ENCODE results near the gene PTPRO. TPM values are rescaled to one million over a fixed set of nuclear protein-coding genes. Genes with fewer than 3 reads are reported as not detected.

PTPRO gene
- total RNA-seq, 2 donors from 2014 or later, result 0.37 to 2.3 TPM

- no peaks in the 10 kb centered on the region for H3K9me3 Mint-ChIP-seq
- no peaks in the 10 kb centered on the region for H3K36me3 Mint-ChIP-seq (ENCODE audit: low read depth)
- H3K27ac Mint-ChIP-seq, result no peak overlapping the region
- no peaks in the 10 kb centered on the region for H3K4me1 Mint-ChIP-seq
- peaks cover 8% of the 10 kb centered on the region for H3K27me3 Mint-ChIP-seq
- no peak overlapping the region for H3K4me3 Mint-ChIP-seq
- no peak for ATAC-seq (replicated peaks)
Observed at GRCh38 chr12:15393037-15393436, 70.7 kb downstream of the PTPRO start.

- no peaks in the 10 kb centered on the region for H3K9me3 Mint-ChIP-seq
- no peak overlapping the region for H3K4me3 Mint-ChIP-seq
- H3K27me3 Mint-ChIP-seq, result peaks cover 8% of the 10 kb centered on the region
- no peak overlapping the region for H3K27ac Mint-ChIP-seq
- no peaks in the 10 kb centered on the region for H3K36me3 Mint-ChIP-seq (ENCODE audit: low read depth)
- ATAC-seq (replicated peaks), result peak; percentile 43
- H3K4me1 Mint-ChIP-seq, result no peaks in the 10 kb centered on the region
Observed at GRCh38 chr12:15393995-15394394, 71.7 kb downstream of the PTPRO start.

GRCh38 chr12:15404485-15404884 is 82.2 kb downstream of the PTPRO start:
- ATAC-seq (replicated peaks), result peak; percentile 32
- Mint-ChIP-seq H3K4me3 (no peak overlapping the region), H3K4me1 (no peaks in the 10 kb centered on the region), H3K9me3 (no peaks in the 10 kb centered on the region), H3K36me3 (ENCODE audit: low read depth) (no peaks in the 10 kb centered on the region), H3K27me3 (peaks cover 6% of the 10 kb centered on the region), H3K27ac (no peak overlapping the region)

- no peak overlapping the region for H3K4me3 Mint-ChIP-seq
- H3K27ac Mint-ChIP-seq, result no peak overlapping the region
- no peaks in the 10 kb centered on the region for H3K36me3 Mint-ChIP-seq (ENCODE audit: low read depth)
- peaks cover 3% of the 10 kb centered on the region for H3K27me3 Mint-ChIP-seq
- no peak for ATAC-seq (replicated peaks)
- no peaks in the 10 kb centered on the region for H3K4me1 Mint-ChIP-seq
- no peaks in the 10 kb centered on the region for H3K9me3 Mint-ChIP-seq
Observed at GRCh38 chr12:15405606-15406005, 83.3 kb downstream of the PTPRO start.

GRCh38 chr12:15407025-15407424 is 84.7 kb downstream of the PTPRO start:
- Mint-ChIP-seq H3K9me3 (no peaks in the 10 kb centered on the region), H3K27ac (no peak overlapping the region), H3K4me3 (no peak overlapping the region), H3K36me3 (ENCODE audit: low read depth) (no peaks in the 10 kb centered on the region), H3K27me3 (peaks cover 3% of the 10 kb centered on the region), H3K4me1 (no peaks in the 10 kb centered on the region)
- ATAC-seq (replicated peaks), result no peak

- Mint-ChIP-seq H3K36me3 (ENCODE audit: low read depth) (no peaks in the 10 kb centered on the region), H3K4me1 (no peaks in the 10 kb centered on the region), H3K9me3 (no peaks in the 10 kb centered on the region), H3K4me3 (no peak overlapping the region), H3K27me3 (peaks cover 9% of the 10 kb centered on the region), H3K27ac (no peak overlapping the region)
- ATAC-seq (replicated peaks), result no peak
Observed at GRCh38 chr12:15411842-15412241, 89.5 kb downstream of the PTPRO start.

GRCh38 chr12:15417691-15418090 is 95.4 kb downstream of the PTPRO start:
- Mint-ChIP-seq H3K36me3 (ENCODE audit: low read depth) (no peaks in the 10 kb centered on the region), H3K27me3 (peaks cover 19% of the 10 kb centered on the region), H3K9me3 (no peaks in the 10 kb centered on the region), H3K4me1 (no peaks in the 10 kb centered on the region), H3K27ac (no peak overlapping the region), H3K4me3 (no peak overlapping the region)
- ATAC-seq (replicated peaks), result no peak

GRCh38 chr12:15423629-15424028 is 101.3 kb downstream of the PTPRO start:
- Mint-ChIP-seq H3K4me1 (no peaks in the 10 kb centered on the region), H3K27me3 (peaks cover 6% of the 10 kb centered on the region), H3K9me3 (no peaks in the 10 kb centered on the region), H3K27ac (no peak overlapping the region), H3K4me3 (no peak overlapping the region), H3K36me3 (ENCODE audit: low read depth) (no peaks in the 10 kb centered on the region)
- ATAC-seq (replicated peaks), result no peak

GRCh38 chr12:15427913-15428312 is 105.6 kb downstream of the PTPRO start:
- Mint-ChIP-seq H3K9me3 (no peaks in the 10 kb centered on the region), H3K27me3 (peaks cover 18% of the 10 kb centered on the region), H3K36me3 (ENCODE audit: low read depth) (no peaks in the 10 kb centered on the region), H3K4me3 (no peak overlapping the region), H3K27ac (no peak overlapping the region), H3K4me1 (no peaks in the 10 kb centered on the region)
- ATAC-seq (replicated peaks), result no peak

GRCh38 chr12:15428632-15429031 is 106.3 kb downstream of the PTPRO start:
- H3K4me3 Mint-ChIP-seq, result no peak overlapping the region
- H3K4me1 Mint-ChIP-seq, result no peaks in the 10 kb centered on the region
- no peak for ATAC-seq (replicated peaks)
- no peaks in the 10 kb centered on the region for H3K36me3 Mint-ChIP-seq (ENCODE audit: low read depth)
- H3K27me3 Mint-ChIP-seq, result peaks cover 18% of the 10 kb centered on the region
- no peak overlapping the region for H3K27ac Mint-ChIP-seq
- H3K9me3 Mint-ChIP-seq, result no peaks in the 10 kb centered on the region

- Mint-ChIP-seq H3K4me3 (no peak overlapping the region), H3K36me3 (ENCODE audit: low read depth) (no peaks in the 10 kb centered on the region), H3K27ac (no peak overlapping the region), H3K9me3 (no peaks in the 10 kb centered on the region), H3K27me3 (peaks cover 18% of the 10 kb centered on the region), H3K4me1 (no peaks in the 10 kb centered on the region)
- no peak for ATAC-seq (replicated peaks)
Observed at GRCh38 chr12:15429262-15429661, 107.0 kb downstream of the PTPRO start.

GRCh38 chr12:15435597-15435996 is 113.3 kb downstream of the PTPRO start:
- peaks cover 4% of the 10 kb centered on the region for H3K27me3 Mint-ChIP-seq
- H3K27ac Mint-ChIP-seq, result no peak overlapping the region
- H3K4me1 Mint-ChIP-seq, result no peaks in the 10 kb centered on the region
- H3K4me3 Mint-ChIP-seq, result no peak overlapping the region
- no peak for ATAC-seq (replicated peaks)
- no peaks in the 10 kb centered on the region for H3K36me3 Mint-ChIP-seq (ENCODE audit: low read depth)
- peaks cover 8% of the 10 kb centered on the region for H3K9me3 Mint-ChIP-seq

- no peaks in the 10 kb centered on the region for H3K36me3 Mint-ChIP-seq (ENCODE audit: low read depth)
- no peak for ATAC-seq (replicated peaks)
Observed at GRCh38 chr12:15439459-15439858, 117.2 kb downstream of the PTPRO start.

GRCh38 chr12:15443050-15443449 is 120.7 kb downstream of the PTPRO start:
- H3K36me3 Mint-ChIP-seq (ENCODE audit: low read depth), result no peaks in the 10 kb centered on the region
- no peak for ATAC-seq (replicated peaks)
- no peak overlapping the region for H3K27ac Mint-ChIP-seq
- peaks cover 10% of the 10 kb centered on the region for H3K27me3 Mint-ChIP-seq
- peaks cover 9% of the 10 kb centered on the region for H3K9me3 Mint-ChIP-seq
- no peaks in the 10 kb centered on the region for H3K4me1 Mint-ChIP-seq
- no peak overlapping the region for H3K4me3 Mint-ChIP-seq

More at GRCh38 chr12:15439459-15439858, 117.2 kb downstream of the PTPRO start:
- H3K27me3 Mint-ChIP-seq, result peaks cover 10% of the 10 kb centered on the region
- H3K4me3 Mint-ChIP-seq, result no peak overlapping the region
- peaks cover 13% of the 10 kb centered on the region for H3K9me3 Mint-ChIP-seq
- H3K4me1 Mint-ChIP-seq, result no peaks in the 10 kb centered on the region
- H3K27ac Mint-ChIP-seq, result no peak overlapping the region

- Mint-ChIP-seq H3K9me3 (peaks cover 4% of the 10 kb centered on the region), H3K27ac (no peak overlapping the region), H3K4me3 (no peak overlapping the region), H3K27me3 (peaks cover 10% of the 10 kb centered on the region), H3K36me3 (ENCODE audit: low read depth) (no peaks in the 10 kb centered on the region), H3K4me1 (no peaks in the 10 kb centered on the region)
- ATAC-seq (replicated peaks), result no peak
Observed at GRCh38 chr12:15443611-15444010, 121.3 kb downstream of the PTPRO start.

GRCh38 chr12:15444523-15444922 is 122.2 kb downstream of the PTPRO start:
- no peaks in the 10 kb centered on the region for H3K4me1 Mint-ChIP-seq
- peaks cover 4% of the 10 kb centered on the region for H3K9me3 Mint-ChIP-seq
- peaks cover 10% of the 10 kb centered on the region for H3K27me3 Mint-ChIP-seq
- no peak for ATAC-seq (replicated peaks)
- no peaks in the 10 kb centered on the region for H3K36me3 Mint-ChIP-seq (ENCODE audit: low read depth)
- H3K4me3 Mint-ChIP-seq, result no peak overlapping the region
- H3K27ac Mint-ChIP-seq, result no peak overlapping the region
